Progenitor cell of endocrine pancreas (in vitro differentiated cells): ENCODE data around the gene HAP1. TPM values are rescaled to one million over a fixed set of nuclear protein-coding genes. Genes with fewer than 3 reads are reported as not detected.
"Not testable (repeated sequence)": the region's sequence is repeated elsewhere in the genome, so short reads cannot be mapped to it uniquely, and the experiment has no call there.

Experiments used
- DNase-seq: peaks from one replicate; pipeline ENCODE4 v3.0.0; 2021; ENCODE audit warnings: low spot score; ENCODE audit not compliant: unreplicated experiment
- H3K27ac Mint-ChIP-seq: 2 replicates; pipeline ENCODE4 v1.8.0; 2021; ENCODE audit warnings: mild to moderate bottlenecking, moderate library complexity, mixed read lengths
- H3K27me3 Mint-ChIP-seq: 2 replicates; pipeline ENCODE4 v1.8.0; 2021; ENCODE audit warnings: mixed read lengths
- H3K36me3 Mint-ChIP-seq: 2 replicates; pipeline ENCODE4 v1.8.0; 2022; ENCODE audit warnings: mixed read lengths; ENCODE audit not compliant: insufficient read depth
- H3K4me1 Mint-ChIP-seq: 2 replicates; pipeline ENCODE4 v1.8.0; 2021; ENCODE audit warnings: low read depth, mixed read lengths
- H3K4me3 Mint-ChIP-seq: 2 replicates; pipeline ENCODE4 v1.8.0; 2021; ENCODE audit warnings: low read depth, mild to moderate bottlenecking, moderate library complexity, mixed read lengths
- H3K9me3 Mint-ChIP-seq: 2 replicates; pipeline ENCODE4 v1.8.0; 2021; ENCODE audit warnings: low read depth, mixed read lengths
- CTCF ChIP-seq: fragments of 200-600 bp; sonication (generic); IDR thresholded peaks from one replicate; pipeline ENCODE4 v1.5.0; 2021; ENCODE audit warnings: antibody characterized with exemption, mild to moderate bottlenecking; ENCODE audit not compliant: unreplicated experiment
- total RNA-seq: library from RNA; stranded (reverse); gene quantifications from 2 replicates; pipeline ENCODE4 v1.2.1, GENCODE V29; 2021

HAP1 gene
- total RNA-seq, 1 donor from 2014 or later, result 13.7 TPM

- Mint-ChIP-seq H3K4me3 (peak overlapping the region; percentile 97), H3K27ac (peak overlapping the region; percentile 100), H3K27me3 (no peaks in the 10 kb centered on the region), H3K4me1 (peaks cover 14% of the 10 kb centered on the region), H3K9me3 (no peaks in the 10 kb centered on the region), H3K36me3 (peaks cover 28% of the 10 kb centered on the region)
- TF ChIP-seq CTCF, result peak; percentile 89
- DNase-seq, result no peak
Observed at GRCh38 chr17:41689497-41690299, 44.7 kb downstream of the HAP1 start.

GRCh38 chr17:41688641-41689496, 45.6 kb downstream of the HAP1 start, which contains the start of gene EIF1:
TSS of gene EIF1 (plus strand) at chr17:41688885. CDS start at chr17:41689039, 154 bp downstream.
- TF ChIP-seq CTCF, result no peak
- Mint-ChIP-seq H3K4me1 (peaks cover 14% of the 10 kb centered on the region), H3K4me3 (peak within 1 kb of the TSS; percentile 97), H3K27ac (peak within 1 kb of the TSS; percentile 100), H3K27me3 (no peaks in the 10 kb centered on the region), H3K36me3 (peaks cover 26% of the 10 kb centered on the region), H3K9me3 (no peaks in the 10 kb centered on the region)
- DNase-seq, result peak; percentile 99

GRCh38 chr17:41687828-41688640, 46.4 kb downstream of the HAP1 start:
- peaks cover 26% of the 10 kb centered on the region for H3K36me3 Mint-ChIP-seq
- H3K9me3 Mint-ChIP-seq, result no peaks in the 10 kb centered on the region
- no peak for DNase-seq
- peak overlapping the region; percentile 97 for H3K4me3 Mint-ChIP-seq
- peaks cover 14% of the 10 kb centered on the region for H3K4me1 Mint-ChIP-seq
- no peaks in the 10 kb centered on the region for H3K27me3 Mint-ChIP-seq
- H3K27ac Mint-ChIP-seq, result peak overlapping the region; percentile 100
- TF ChIP-seq CTCF, result peak; percentile 27

- no peak for DNase-seq
- no peaks in the 10 kb centered on the region for H3K9me3 Mint-ChIP-seq
- H3K27ac Mint-ChIP-seq, result no peak overlapping the region
- H3K4me3 Mint-ChIP-seq, result no peak overlapping the region
- TF ChIP-seq CTCF, result no peak
- no peaks in the 10 kb centered on the region for H3K27me3 Mint-ChIP-seq
- peaks cover 14% of the 10 kb centered on the region for H3K36me3 Mint-ChIP-seq
- peaks cover 14% of the 10 kb centered on the region for H3K4me1 Mint-ChIP-seq
Observed at GRCh38 chr17:41686281-41686680, 48.2 kb downstream of the HAP1 start.

GRCh38 chr17:41685753-41686152, 48.7 kb downstream of the HAP1 start:
- not testable (repeated sequence) for H3K9me3 Mint-ChIP-seq, DNase-seq, H3K27ac Mint-ChIP-seq, H3K27me3 Mint-ChIP-seq, H3K4me3 Mint-ChIP-seq
- peaks cover 12% of the 10 kb centered on the region for H3K4me1 Mint-ChIP-seq
- peaks cover 10% of the 10 kb centered on the region for H3K36me3 Mint-ChIP-seq
